Esophagus squamous epithelium (tissue), 4 donors: ENCODE results near the gene SLA2.

Experiments used
- POLR2A ChIP-seq, 4 donors: fragments of 450-650 bp; IDR thresholded peaks; one replicate each; pipeline ENCODE4 v1.6.1; 2017; ENCODE audit warnings: antibody characterized with exemption in 4 of 4, mild to moderate bottlenecking in 4 of 4, moderate library complexity in 3 of 4
- TF ChIP-seq, protein P1 (sequence below), 6 experiments: fragments of 450-650 bp in 4 of 6; fragments of 200-600 bp in 2 of 6; sonication (generic) in 2 of 6; IDR thresholded peaks; one replicate each; pipeline ENCODE4 v1.5.1; 2016 to 2019; ENCODE audit warnings: antibody characterized with exemption in 6 of 6, mild to moderate bottlenecking in 4 of 6, moderate library complexity in 4 of 6

DNA sequence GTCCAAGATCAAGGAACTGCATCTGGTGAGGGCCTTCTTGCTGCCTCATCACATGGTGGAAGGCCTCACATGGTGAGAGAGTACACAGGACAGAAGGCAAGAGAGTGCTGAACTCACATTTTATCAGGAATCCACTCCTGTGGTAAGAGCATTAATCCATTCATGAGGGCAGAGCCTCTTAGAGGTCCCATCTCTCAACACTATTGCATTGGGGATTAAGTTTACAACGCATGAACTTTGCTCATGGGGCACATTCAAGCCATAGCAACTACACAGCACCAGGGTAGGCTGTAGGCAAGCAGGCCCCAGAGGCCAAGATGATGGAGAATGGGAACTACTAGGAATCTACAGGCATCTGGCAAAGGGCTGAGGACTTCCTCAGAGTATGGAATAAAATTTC, 82.6 kb downstream of the SLA2 start:
- TF ChIP-seq POLR2A (IDR thresholded peaks at IDR 0.05): no peak
- TF ChIP-seq, protein P1, sequence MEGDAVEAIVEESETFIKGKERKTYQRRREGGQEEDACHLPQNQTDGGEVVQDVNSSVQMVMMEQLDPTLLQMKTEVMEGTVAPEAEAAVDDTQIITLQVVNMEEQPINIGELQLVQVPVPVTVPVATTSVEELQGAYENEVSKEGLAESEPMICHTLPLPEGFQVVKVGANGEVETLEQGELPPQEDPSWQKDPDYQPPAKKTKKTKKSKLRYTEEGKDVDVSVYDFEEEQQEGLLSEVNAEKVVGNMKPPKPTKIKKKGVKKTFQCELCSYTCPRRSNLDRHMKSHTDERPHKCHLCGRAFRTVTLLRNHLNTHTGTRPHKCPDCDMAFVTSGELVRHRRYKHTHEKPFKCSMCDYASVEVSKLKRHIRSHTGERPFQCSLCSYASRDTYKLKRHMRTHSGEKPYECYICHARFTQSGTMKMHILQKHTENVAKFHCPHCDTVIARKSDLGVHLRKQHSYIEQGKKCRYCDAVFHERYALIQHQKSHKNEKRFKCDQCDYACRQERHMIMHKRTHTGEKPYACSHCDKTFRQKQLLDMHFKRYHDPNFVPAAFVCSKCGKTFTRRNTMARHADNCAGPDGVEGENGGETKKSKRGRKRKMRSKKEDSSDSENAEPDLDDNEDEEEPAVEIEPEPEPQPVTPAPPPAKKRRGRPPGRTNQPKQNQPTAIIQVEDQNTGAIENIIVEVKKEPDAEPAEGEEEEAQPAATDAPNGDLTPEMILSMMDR (IDR thresholded peaks at IDR 0.05): no peak
